IMR-90 (cell line): ENCODE measurements around the gene PTPRN2. TPM values are rescaled to one million over a fixed set of nuclear protein-coding genes. Genes with fewer than 3 reads are reported as not detected.

Experiments used
- ATAC-seq: fragments of 200-7000 bp; cut with Tn5 transposase; 2 replicates; pipeline ENCODE4 v1.9.1; 2020; ENCODE audit warnings: low read depth, mild to moderate bottlenecking, moderate library complexity
- BruUV-seq: library from RNA; stranded (reverse); fragments of 400-500 nt; replicated peaks from 2 replicates; lab custom pipeline; 2021; lab: Mats Ljungman, UMichigan
- CTCF ChIA-PET: fragments of 300-600 bp; formaldehyde crosslinking; extraction: SDS; loops from one replicate; lab custom pipeline; 2021; ENCODE audit warnings: antibody characterized with exemption; lab: Yijun Ruan, JAX
- POLR2A ChIA-PET: fragments of 300-600 bp; sonication (Branson Sonifier 250); formaldehyde crosslinking; loops from one replicate; lab custom pipeline; 2022; ENCODE audit warnings: antibody characterized with exemption; ENCODE audit not compliant: unreplicated experiment; lab: Charles Lee
- DNase-seq: peaks from one replicate; pipeline ENCODE4 v3.0.0; 2013
- H2AFZ ChIP-seq: replicated peaks from 2 replicates; pipeline ENCODE3; 2013; ENCODE audit warnings: low read length, mild to moderate bottlenecking; ENCODE audit not compliant: poor library complexity
- H2AK5ac ChIP-seq: 2 replicates; pipeline ENCODE4 v1.6.1; 2013; ENCODE audit warnings: low read depth, low read length, inconsistent platforms
- H2AK9ac ChIP-seq: replicated peaks from 2 replicates; pipeline ENCODE3; 2013; ENCODE audit warnings: mild to moderate bottlenecking, low read depth, low read length, moderate library complexity; ENCODE audit not compliant: poor library complexity
- H2BK120ac ChIP-seq: 2 replicates; pipeline ENCODE4 v1.6.1; 2013; ENCODE audit warnings: low read depth, low read length, inconsistent platforms
- H2BK15ac ChIP-seq: 3 replicates; pipeline ENCODE4 v1.6.1; 2013; ENCODE audit warnings: low read depth, low read length, inconsistent platforms
- H2BK20ac ChIP-seq: 2 replicates; pipeline ENCODE4 v1.6.1; 2013; ENCODE audit warnings: low read depth, mild to moderate bottlenecking, inconsistent platforms, low read length, moderate library complexity
- H2BK5ac ChIP-seq: 2 replicates; pipeline ENCODE4 v1.6.1; 2013; ENCODE audit warnings: mild to moderate bottlenecking, low read depth, low read length, inconsistent platforms; ENCODE audit not compliant: poor library complexity, severe bottlenecking
- H3K14ac ChIP-seq: replicated peaks from 2 replicates; pipeline ENCODE4 v1.6.1; 2013; ENCODE audit warnings: low read depth, low read length, inconsistent platforms
- H3K18ac ChIP-seq: 2 replicates; pipeline ENCODE4 v1.6.1; 2013; ENCODE audit warnings: low read depth, low read length, control low read depth
- H3K23ac ChIP-seq: 2 replicates; pipeline ENCODE4 v1.6.1; 2013; ENCODE audit warnings: low read depth, low read length, inconsistent platforms
- H3K27ac ChIP-seq: 2 replicates; pipeline ENCODE4 v1.5.1; 2013; ENCODE audit warnings: mild to moderate bottlenecking, control low read depth, low read length; ENCODE audit not compliant: insufficient read depth
- H3K27me3 ChIP-seq: 2 replicates; pipeline ENCODE4 v1.6.1; 2013; ENCODE audit warnings: low read length; ENCODE audit not compliant: control insufficient read depth, insufficient read depth
- H3K36me3 ChIP-seq: 2 replicates; pipeline ENCODE4 v1.6.1; 2013; ENCODE audit warnings: low read length, mixed read lengths; ENCODE audit not compliant: control insufficient read depth, insufficient read depth
- H3K4ac ChIP-seq: 2 replicates; pipeline ENCODE4 v1.6.1; 2013; ENCODE audit warnings: low read depth, low read length, inconsistent platforms
- H3K4me1 ChIP-seq: 2 replicates; pipeline ENCODE4 v1.6.1; 2013; ENCODE audit warnings: low read length, mixed read lengths; ENCODE audit not compliant: control insufficient read depth, insufficient read depth
- H3K4me2 ChIP-seq: 2 replicates; pipeline ENCODE4 v1.6.1; 2013; ENCODE audit warnings: low read depth, mild to moderate bottlenecking, control low read depth, low read length, moderate library complexity
- H3K4me3 ChIP-seq: 2 replicates; pipeline ENCODE4 v1.5.1; 2013; ENCODE audit warnings: low read depth, mild to moderate bottlenecking, control low read depth, low read length, moderate library complexity; ENCODE audit not compliant: insufficient read depth
- H3K56ac ChIP-seq: 2 replicates; pipeline ENCODE4 v1.6.1; 2013; ENCODE audit warnings: low read length, inconsistent platforms; ENCODE audit not compliant: insufficient read depth; ENCODE audit errors: extremely low read depth
- H3K79me1 ChIP-seq, 2 experiments: 2 replicates each; pipeline ENCODE4 v1.6.1; 2013; ENCODE audit warnings: low read length in 2 of 2, inconsistent platforms in 1 of 2, low read depth in 1 of 2
- H3K9ac ChIP-seq: 2 replicates; pipeline ENCODE4 v1.6.1; 2013; ENCODE audit warnings: low read depth, low read length, control low read depth
- H3K9me1 ChIP-seq: 2 replicates; pipeline ENCODE4 v1.6.1; 2013; ENCODE audit warnings: low read length, inconsistent platforms; ENCODE audit not compliant: insufficient read depth
- H3K9me3 ChIP-seq: 2 replicates; pipeline ENCODE4 v1.6.1; 2013; ENCODE audit warnings: low read length; ENCODE audit not compliant: control insufficient read depth, insufficient read depth
- H4K20me1 ChIP-seq: 2 replicates; pipeline ENCODE4 v1.6.1; 2013; ENCODE audit warnings: low read length, inconsistent platforms; ENCODE audit not compliant: insufficient read depth
- H4K5ac ChIP-seq: 2 replicates; pipeline ENCODE4 v1.6.1; 2013; ENCODE audit warnings: mild to moderate bottlenecking, low read depth, low read length, control low read depth
- H4K8ac ChIP-seq, 2 experiments: 2 replicates each; pipeline ENCODE4 v1.6.1; 2013; ENCODE audit warnings: low read depth in 2 of 2, low read length in 2 of 2, control low read depth in 1 of 2, inconsistent platforms in 1 of 2
- H4K91ac ChIP-seq: 2 replicates; pipeline ENCODE4 v1.6.1; 2013; ENCODE audit warnings: low read depth, low read length, inconsistent platforms; ENCODE audit not compliant: insufficient read depth
- BHLHE40 ChIP-seq: fragments of 150-350 bp; IDR thresholded peaks from 2 replicates; pipeline ENCODE4 v1.6.1; 2016; ENCODE audit warnings: mild to moderate bottlenecking, low read depth, low read length
- CEBPB ChIP-seq: IDR thresholded peaks from 2 replicates; pipeline ENCODE4 v1.6.1; 2012; ENCODE audit warnings: low read depth, low read length, improper control_type of control experiment
- CHD1 ChIP-seq: IDR thresholded peaks from 2 replicates; pipeline ENCODE4 v1.6.1; 2012; ENCODE audit warnings: low read depth, low read length, improper control_type of control experiment
- MAFK ChIP-seq: IDR thresholded peaks from 2 replicates; pipeline ENCODE4 v1.6.1; 2012; ENCODE audit warnings: low read depth, low read length, improper control_type of control experiment
- NFE2L2 ChIP-seq: fragments of 150-350 bp; IDR thresholded peaks from 2 replicates; pipeline ENCODE4 v1.6.1; 2016; ENCODE audit warnings: low read depth, mild to moderate bottlenecking, low read length
- POLR2A ChIP-seq: IDR thresholded peaks from 2 replicates; pipeline ENCODE4 v1.6.1; 2012; ENCODE audit warnings: mild to moderate bottlenecking, low read depth, low read length
- RCOR1 ChIP-seq: IDR thresholded peaks from 2 replicates; pipeline ENCODE4 v1.6.1; 2012; ENCODE audit warnings: mild to moderate bottlenecking, low read length, improper control_type of control experiment; ENCODE audit not compliant: insufficient replicate concordance
- RFX5 ChIP-seq: IDR thresholded peaks from 2 replicates; pipeline ENCODE4 v1.8.0; 2012; ENCODE audit warnings: low read depth, mild to moderate bottlenecking, low read length, moderate library complexity
- SMC3 ChIP-seq: fragments of 150-350 bp; IDR thresholded peaks from 2 replicates; pipeline ENCODE4 v1.6.1; 2016; ENCODE audit warnings: low read depth, mild to moderate bottlenecking, antibody characterized with exemption, low read length, moderate library complexity
- WGBS, 2 experiments: methylation state at CpG; one replicate each; pipeline versions ENCODE4 v1.1.5 to v1.1.7; 2013; ENCODE audit warnings: missing lambda C conversion rate in 2 of 2; ENCODE audit not compliant: insufficient read length in 1 of 2; ENCODE audit errors: extremely low coverage in 2 of 2; 5-methylcytosine and 5-hydroxymethylcytosine counted together
- dilution Hi-C: fragments of 300-500 bp; cut with HindIII; formaldehyde crosslinking; loops from one replicate; pipeline ENCODE4 v1.14.3; 2018; ENCODE audit warnings: low sequenced_read_pairs; ENCODE audit not compliant: unreplicated experiment
- in situ Hi-C: fragments of 300-500 bp; cut with MboI; formaldehyde crosslinking; loops from 3 replicates; pipeline ENCODE4 v1.14.3; 2019; ENCODE audit warnings: low sequenced_read_pairs, inconsistent platforms, mixed read lengths
- intact Hi-C: fragments of 100-400 bp; cut with micrococcal nuclease; formaldehyde crosslinking; loops from 2 replicates; pipeline ENCODE4 v1.10.0; 2022
- polyA plus RNA-seq, 3 experiments: library from polyadenylated mRNA; depleted of rRNA; stranded (reverse); fragments of >200 nt; gene quantifications; 2 replicates each; pipeline ENCODE4 v1.2.3, GENCODE V29; 2012; ENCODE audit warnings: low replicate concordance in 1 of 3
- total RNA-seq: library from RNA; depleted of rRNA; stranded (reverse); fragments of >200 nt; gene quantifications from 2 replicates; pipeline ENCODE4 v1.2.3, GENCODE V29; 2012
- TF ChIP-seq, protein P1 (sequence below): conservative IDR thresholded peaks from 2 replicates; pipeline ENCODE4 v1.5.1; 2012; ENCODE audit warnings: mild to moderate bottlenecking, low read depth, low read length, improper control_type of control experiment
- TF ChIP-seq, protein P2 (sequence below): fragments of 150-350 bp; IDR thresholded peaks from 2 replicates; pipeline ENCODE4 v1.6.1; 2016; ENCODE audit warnings: low read depth, mild to moderate bottlenecking, low read length, moderate library complexity, borderline replicate concordance
- TF ChIP-seq, protein P3 (sequence below): fragments of 150-350 bp; IDR thresholded peaks from 2 replicates; pipeline ENCODE4 v1.6.1; 2017; ENCODE audit warnings: mild to moderate bottlenecking, antibody characterized with exemption, low read length, low read depth

PTPRN2 gene
- total and polyA plus RNA-seq, 2 of the 4 experiments (the other 2 are of a cell fraction), result 0.03 TPM; not detected in 1

DNA sequence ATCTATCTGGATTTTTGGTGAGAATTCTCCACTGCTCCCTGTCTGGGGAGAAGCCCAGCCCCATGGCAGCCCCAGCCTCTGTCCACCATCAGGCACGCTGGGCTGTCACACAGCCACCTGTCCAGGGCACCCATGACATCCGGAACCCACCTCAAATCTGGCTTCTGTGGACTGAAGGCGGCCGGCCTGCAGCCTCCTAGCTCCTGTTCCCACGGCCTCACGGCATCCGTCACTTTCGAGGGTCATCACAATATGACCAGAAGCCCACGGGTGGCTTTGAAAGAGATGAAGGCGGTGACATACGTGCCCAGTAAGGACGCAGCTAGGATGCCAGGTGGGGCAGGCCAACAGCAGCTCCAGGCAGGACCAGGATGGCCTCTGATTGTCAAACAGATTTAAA is 140.9 kb downstream of the PTPRN2 start:
- no peak overlapping the region for H3K56ac ChIP-seq
- H3K27ac ChIP-seq, result no peak overlapping the region
- no peak overlapping the region for H3K23ac ChIP-seq
- no peak overlapping the region for H2AFZ ChIP-seq
- H4K20me1 ChIP-seq, result no peaks in the 10 kb centered on the region
- H3K9ac ChIP-seq, result no peak overlapping the region
- no peak overlapping the region for H2BK20ac ChIP-seq
- no peak overlapping the region for H3K4ac ChIP-seq
- H2BK120ac ChIP-seq, result no peak overlapping the region
- intact Hi-C loops (no loop called here), in situ Hi-C loops (no loop called here), dilution Hi-C loops (no loop called here)
- H4K91ac ChIP-seq, result no peak overlapping the region
- DNase-seq (no peak), ATAC-seq (no peak)
- ChIA-PET CTCF (no interaction called here), POLR2A (no interaction called here)
- BruUV-seq, result no TSS peak
- H3K4me2 ChIP-seq, result no peak overlapping the region
- no peak overlapping the region for H3K4me3 ChIP-seq
- H4K8ac ChIP-seq, result no peak overlapping the region
- H3K9me3 ChIP-seq, result peaks cover 66% of the 10 kb centered on the region
- H3K79me1 ChIP-seq, result no peaks in the 10 kb centered on the region
- no peak for TF ChIP-seq RFX5
- no peak for TF ChIP-seq NFE2L2
- TF ChIP-seq MAFK, result no peak
- TF ChIP-seq, protein P1, sequence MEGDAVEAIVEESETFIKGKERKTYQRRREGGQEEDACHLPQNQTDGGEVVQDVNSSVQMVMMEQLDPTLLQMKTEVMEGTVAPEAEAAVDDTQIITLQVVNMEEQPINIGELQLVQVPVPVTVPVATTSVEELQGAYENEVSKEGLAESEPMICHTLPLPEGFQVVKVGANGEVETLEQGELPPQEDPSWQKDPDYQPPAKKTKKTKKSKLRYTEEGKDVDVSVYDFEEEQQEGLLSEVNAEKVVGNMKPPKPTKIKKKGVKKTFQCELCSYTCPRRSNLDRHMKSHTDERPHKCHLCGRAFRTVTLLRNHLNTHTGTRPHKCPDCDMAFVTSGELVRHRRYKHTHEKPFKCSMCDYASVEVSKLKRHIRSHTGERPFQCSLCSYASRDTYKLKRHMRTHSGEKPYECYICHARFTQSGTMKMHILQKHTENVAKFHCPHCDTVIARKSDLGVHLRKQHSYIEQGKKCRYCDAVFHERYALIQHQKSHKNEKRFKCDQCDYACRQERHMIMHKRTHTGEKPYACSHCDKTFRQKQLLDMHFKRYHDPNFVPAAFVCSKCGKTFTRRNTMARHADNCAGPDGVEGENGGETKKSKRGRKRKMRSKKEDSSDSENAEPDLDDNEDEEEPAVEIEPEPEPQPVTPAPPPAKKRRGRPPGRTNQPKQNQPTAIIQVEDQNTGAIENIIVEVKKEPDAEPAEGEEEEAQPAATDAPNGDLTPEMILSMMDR, result no peak
- TF ChIP-seq, protein P2, sequence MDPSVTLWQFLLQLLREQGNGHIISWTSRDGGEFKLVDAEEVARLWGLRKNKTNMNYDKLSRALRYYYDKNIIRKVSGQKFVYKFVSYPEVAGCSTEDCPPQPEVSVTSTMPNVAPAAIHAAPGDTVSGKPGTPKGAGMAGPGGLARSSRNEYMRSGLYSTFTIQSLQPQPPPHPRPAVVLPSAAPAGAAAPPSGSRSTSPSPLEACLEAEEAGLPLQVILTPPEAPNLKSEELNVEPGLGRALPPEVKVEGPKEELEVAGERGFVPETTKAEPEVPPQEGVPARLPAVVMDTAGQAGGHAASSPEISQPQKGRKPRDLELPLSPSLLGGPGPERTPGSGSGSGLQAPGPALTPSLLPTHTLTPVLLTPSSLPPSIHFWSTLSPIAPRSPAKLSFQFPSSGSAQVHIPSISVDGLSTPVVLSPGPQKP, result no peak
- TF ChIP-seq CEBPB, result no peak
- TF ChIP-seq CHD1, result no peak
- TF ChIP-seq SMC3, result no peak
- no peak for TF ChIP-seq RCOR1
- TF ChIP-seq, protein P3, sequence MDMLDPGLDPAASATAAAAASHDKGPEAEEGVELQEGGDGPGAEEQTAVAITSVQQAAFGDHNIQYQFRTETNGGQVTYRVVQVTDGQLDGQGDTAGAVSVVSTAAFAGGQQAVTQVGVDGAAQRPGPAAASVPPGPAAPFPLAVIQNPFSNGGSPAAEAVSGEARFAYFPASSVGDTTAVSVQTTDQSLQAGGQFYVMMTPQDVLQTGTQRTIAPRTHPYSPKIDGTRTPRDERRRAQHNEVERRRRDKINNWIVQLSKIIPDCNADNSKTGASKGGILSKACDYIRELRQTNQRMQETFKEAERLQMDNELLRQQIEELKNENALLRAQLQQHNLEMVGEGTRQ, result no peak
- TF ChIP-seq POLR2A, result no peak
- no peak for TF ChIP-seq BHLHE40
- H2AK5ac ChIP-seq, result no peak overlapping the region
- no peak overlapping the region for H2AK9ac ChIP-seq
- no peaks in the 10 kb centered on the region for H3K9me1 ChIP-seq
- H4K5ac ChIP-seq, result no peak overlapping the region
- no peaks in the 10 kb centered on the region for H3K36me3 ChIP-seq
- H2BK5ac ChIP-seq, result no peak overlapping the region
- no peak overlapping the region for H3K14ac ChIP-seq
- H3K18ac ChIP-seq, result no peak overlapping the region
- 77% methylated on average over 6 of the region's 12 CpGs; no CpG with 5 or more reads in 1 of the 2 experiments for WGBS, 2 experiments
- no peaks in the 10 kb centered on the region for H3K27me3 ChIP-seq
- no peaks in the 10 kb centered on the region for H3K4me1 ChIP-seq
- no peak overlapping the region for H2BK15ac ChIP-seq
